Measurements from ENCODE around the gene ASAP2. TPM values are rescaled to one million over a fixed set of nuclear protein-coding genes. Genes with fewer than 3 reads are reported as not detected.
A peak's percentile ranks its signal among the peaks of the same experiment; 100 is the strongest.
"Not testable (repeated sequence)": the region's sequence is repeated elsewhere in the genome, so short reads cannot be mapped to it uniquely, and the experiment has no call there.

The ASAP2 gene
- polyA plus RNA-seq, 2 donors: 4.0 to 5.3 TPM

GRCh38 chr2:9391961-9392720 is 185.5 kb downstream of the ASAP2 start:
- Histone ChIP-seq H3K27ac (ENCODE audit: low read depth in 2 of 2, low read length in 1 of 2) (no peak overlapping the region), H3K36me3 (ENCODE audit: control insufficient read depth in 2 of 2, insufficient read depth in 2 of 2, low read length in 1 of 2) (peaks cover 0 to 16% of the 10 kb centered on the region in 2 donors), H3K4me1 (ENCODE audit: control insufficient read depth in 2 of 2, insufficient read depth in 2 of 2, low read length in 1 of 2) (no peaks in the 10 kb centered on the region), H3K27me3 (ENCODE audit: control insufficient read depth in 1 of 2, insufficient read depth in 2 of 2, low read length in 2 of 2) (no peaks in the 10 kb centered on the region), H3K4me3 (ENCODE audit: low read depth in 1 of 2, low read length in 2 of 2) (no peak overlapping the region), H3K9me3 (ENCODE audit: control insufficient read depth in 2 of 2, insufficient read depth in 1 of 2, low read depth in 1 of 2, low read length in 1 of 2) (peaks cover 0 to 3% of the 10 kb centered on the region in 2 donors)
- 87 to 88% methylated on average over 13 of the region's 13 CpGs for WGBS, 2 donors

- Histone ChIP-seq H3K4me3 (ENCODE audit: low read depth in 1 of 2, low read length in 2 of 2) (no peak overlapping the region), H3K9me3 (ENCODE audit: control insufficient read depth in 2 of 2, insufficient read depth in 1 of 2, low read depth in 1 of 2, low read length in 1 of 2) (peaks cover 0 to 2% of the 10 kb centered on the region in 2 donors), H3K27ac (ENCODE audit: low read depth in 2 of 2, low read length in 1 of 2) (peak overlapping the region; percentile 28 to 34), H3K4me1 (ENCODE audit: control insufficient read depth in 2 of 2, insufficient read depth in 2 of 2, low read length in 1 of 2) (no peaks in the 10 kb centered on the region), H3K27me3 (ENCODE audit: control insufficient read depth in 1 of 2, insufficient read depth in 2 of 2, low read length in 2 of 2) (no peaks in the 10 kb centered on the region), H3K36me3 (ENCODE audit: control insufficient read depth in 2 of 2, insufficient read depth in 2 of 2, low read length in 1 of 2) (peaks cover 0 to 16% of the 10 kb centered on the region in 2 donors)
- 74 to 80% methylated on average over 28 of the region's 28 CpGs for WGBS, 2 donors
Measured at GRCh38 chr2:9392898-9393765, 186.5 kb downstream of the ASAP2 start.

GRCh38 chr2:9394816-9395215 is 188.2 kb downstream of the ASAP2 start:
- H3K27ac ChIP-seq (ENCODE audit: low read depth in 2 of 2, low read length in 1 of 2): no peak overlapping the region
- no peaks in the 10 kb centered on the region for H3K9me3 ChIP-seq (ENCODE audit: control insufficient read depth in 2 of 2, insufficient read depth in 1 of 2, low read depth in 1 of 2, low read length in 1 of 2)
- H3K4me1 ChIP-seq (ENCODE audit: control insufficient read depth in 2 of 2, insufficient read depth in 2 of 2, low read length in 1 of 2): no peaks in the 10 kb centered on the region
- H3K36me3 ChIP-seq (ENCODE audit: control insufficient read depth in 2 of 2, insufficient read depth in 2 of 2, low read length in 1 of 2): peaks cover 0 to 10% of the 10 kb centered on the region in 2 donors
- no peak overlapping the region for H3K4me3 ChIP-seq (ENCODE audit: low read depth in 1 of 2, low read length in 2 of 2)
- no peaks in the 10 kb centered on the region for H3K27me3 ChIP-seq (ENCODE audit: control insufficient read depth in 1 of 2, insufficient read depth in 2 of 2, low read length in 2 of 2)
- WGBS, 2 donors: 94% methylated on average over 15 of the region's 15 CpGs

DNA sequence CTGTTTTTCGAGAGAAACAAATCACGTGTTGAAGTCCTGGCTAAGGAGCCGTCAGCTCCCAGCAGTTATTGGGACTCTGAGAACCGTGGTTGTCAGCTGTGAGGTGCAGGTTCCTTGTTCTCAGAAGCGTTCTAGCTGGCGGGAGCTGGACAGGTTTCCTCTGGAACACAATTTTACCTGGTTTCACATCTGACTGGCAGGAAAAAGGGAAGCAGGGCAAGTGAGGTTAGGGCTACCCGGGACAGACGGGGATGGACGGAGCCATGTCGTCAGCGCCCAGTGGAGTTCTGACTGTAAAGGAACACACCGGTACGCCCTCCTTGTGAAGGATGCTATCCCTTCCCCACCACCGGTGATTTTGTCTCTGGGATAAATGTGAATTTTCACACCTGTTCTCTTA is 190.6 kb downstream of the ASAP2 start:
- Histone ChIP-seq H3K36me3 (ENCODE audit: control insufficient read depth in 2 of 2, insufficient read depth in 2 of 2, low read length in 1 of 2) (peaks cover 0 to 6% of the 10 kb centered on the region in 2 donors), H3K27ac (ENCODE audit: low read depth in 2 of 2, low read length in 1 of 2) (no peak overlapping the region), H3K4me1 (ENCODE audit: control insufficient read depth in 2 of 2, insufficient read depth in 2 of 2, low read length in 1 of 2) (peaks cover 0 to 5% of the 10 kb centered on the region in 2 donors), H3K9me3 (ENCODE audit: control insufficient read depth in 2 of 2, insufficient read depth in 1 of 2, low read depth in 1 of 2, low read length in 1 of 2) (no peaks in the 10 kb centered on the region), H3K4me3 (ENCODE audit: low read depth in 1 of 2, low read length in 2 of 2) (no peak overlapping the region), H3K27me3 (ENCODE audit: control insufficient read depth in 1 of 2, insufficient read depth in 2 of 2, low read length in 2 of 2) (no peaks in the 10 kb centered on the region)
- WGBS, 2 donors: 93 to 95% methylated on average over 14 of the region's 14 CpGs

DNA sequence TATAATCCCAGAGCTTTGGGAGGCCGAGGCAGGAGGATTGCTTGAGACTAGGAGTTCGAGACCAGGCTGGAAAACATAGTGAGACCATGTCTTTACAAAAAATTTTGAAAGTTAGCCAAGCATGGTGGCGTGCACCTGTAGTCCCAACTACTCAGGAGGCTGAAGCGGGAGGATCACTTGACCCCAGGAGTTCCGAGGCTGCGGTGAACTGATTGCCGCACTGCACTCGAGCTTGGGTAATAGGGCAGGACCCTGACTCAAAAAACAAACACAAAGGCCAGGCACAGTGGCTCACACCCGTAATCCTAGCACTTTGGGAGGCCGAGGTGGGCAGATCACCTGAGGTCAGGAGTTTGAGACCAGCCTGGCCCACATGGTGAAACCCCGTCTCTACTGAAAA is 191.6 kb downstream of the ASAP2 start:
- H3K4me3 ChIP-seq (ENCODE audit: low read depth in 1 of 2, low read length in 2 of 2); H3K27me3 ChIP-seq (ENCODE audit: control insufficient read depth in 1 of 2, insufficient read depth in 2 of 2, low read length in 2 of 2); H3K36me3 ChIP-seq (ENCODE audit: control insufficient read depth in 2 of 2, insufficient read depth in 2 of 2, low read length in 1 of 2); H3K27ac ChIP-seq (ENCODE audit: low read depth in 2 of 2, low read length in 1 of 2); H3K9me3 ChIP-seq (ENCODE audit: control insufficient read depth in 2 of 2, insufficient read depth in 1 of 2, low read depth in 1 of 2, low read length in 1 of 2); H3K4me1 ChIP-seq (ENCODE audit: control insufficient read depth in 2 of 2, insufficient read depth in 2 of 2, low read length in 1 of 2): not testable (repeated sequence)
- 95 to 96% methylated on average over 11 of the region's 11 CpGs for WGBS, 2 donors

- H3K4me3 ChIP-seq (ENCODE audit: low read depth in 1 of 2, low read length in 2 of 2): no peak overlapping the region
- peaks cover 0 to 5% of the 10 kb centered on the region in 2 donors for H3K4me1 ChIP-seq (ENCODE audit: control insufficient read depth in 2 of 2, insufficient read depth in 2 of 2, low read length in 1 of 2)
- H3K27me3 ChIP-seq (ENCODE audit: control insufficient read depth in 1 of 2, insufficient read depth in 2 of 2, low read length in 2 of 2): no peaks in the 10 kb centered on the region
- H3K9me3 ChIP-seq (ENCODE audit: control insufficient read depth in 2 of 2, insufficient read depth in 1 of 2, low read depth in 1 of 2, low read length in 1 of 2): no peaks in the 10 kb centered on the region
- 79 to 84% methylated on average over 20 of the region's 20 CpGs for WGBS, 2 donors
- peak overlapping the region; percentile 1 to 25 for H3K27ac ChIP-seq (ENCODE audit: low read depth in 2 of 2, low read length in 1 of 2)
- peaks cover 0 to 6% of the 10 kb centered on the region in 2 donors for H3K36me3 ChIP-seq (ENCODE audit: control insufficient read depth in 2 of 2, insufficient read depth in 2 of 2, low read length in 1 of 2)
Measured at GRCh38 chr2:9398881-9399780, 192.5 kb downstream of the ASAP2 start.

DNA sequence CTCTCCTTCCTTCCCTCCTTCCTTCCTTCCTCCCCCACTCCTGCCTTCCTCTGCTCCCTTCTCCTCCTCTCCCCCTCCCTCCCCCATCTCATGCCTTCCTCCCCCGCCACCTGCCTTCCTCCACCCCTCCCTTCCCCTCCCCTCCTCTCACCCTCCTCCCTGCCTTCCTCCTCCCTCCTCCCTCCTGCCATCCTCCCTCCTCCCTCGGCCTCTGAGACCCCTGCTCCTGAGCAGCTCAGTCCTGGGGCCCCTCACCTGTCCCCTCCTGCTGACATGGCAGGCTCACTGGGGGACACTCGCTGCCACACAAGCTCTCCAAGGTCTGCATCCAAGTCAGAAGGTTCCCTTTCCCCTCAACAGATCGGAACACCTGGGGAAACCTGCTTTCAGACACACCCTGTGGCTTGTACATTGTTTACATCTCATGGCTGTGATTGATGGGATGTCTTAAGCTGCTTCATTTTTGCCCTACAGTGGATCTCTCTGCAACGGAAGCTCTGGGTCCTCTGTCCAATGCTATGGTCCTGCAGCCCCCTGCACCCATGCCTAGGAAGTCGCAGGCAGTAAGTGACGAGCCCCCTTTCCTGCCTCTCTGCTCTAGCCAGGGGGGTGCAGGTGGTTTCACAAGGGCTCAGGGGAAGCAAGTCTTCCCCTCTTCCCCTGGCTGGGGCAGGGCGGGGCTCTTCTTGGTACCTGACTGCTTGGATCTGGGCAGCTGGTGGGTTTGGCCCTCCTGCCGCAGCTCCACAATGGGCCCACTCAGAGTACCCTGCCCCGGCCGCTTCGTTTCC is 193.9 kb downstream of the ASAP2 start:
- 72 to 81% methylated on average over 11 to 12 of the region's 12 CpGs for WGBS, 2 donors
- Histone ChIP-seq H3K27me3 (ENCODE audit: control insufficient read depth in 1 of 2, insufficient read depth in 2 of 2, low read length in 2 of 2) (no peaks in the 10 kb centered on the region), H3K4me1 (ENCODE audit: control insufficient read depth in 2 of 2, insufficient read depth in 2 of 2, low read length in 1 of 2) (peaks cover 0 to 5% of the 10 kb centered on the region in 2 donors), H3K27ac (ENCODE audit: low read depth in 2 of 2, low read length in 1 of 2) (peak overlapping the region in 1 of 2 donors; percentile 77), H3K4me3 (ENCODE audit: low read depth in 1 of 2, low read length in 2 of 2) (no peak overlapping the region), H3K36me3 (ENCODE audit: control insufficient read depth in 2 of 2, insufficient read depth in 2 of 2, low read length in 1 of 2) (peaks cover 0 to 3% of the 10 kb centered on the region in 2 donors), H3K9me3 (ENCODE audit: control insufficient read depth in 2 of 2, insufficient read depth in 1 of 2, low read depth in 1 of 2, low read length in 1 of 2) (no peaks in the 10 kb centered on the region)

DNA sequence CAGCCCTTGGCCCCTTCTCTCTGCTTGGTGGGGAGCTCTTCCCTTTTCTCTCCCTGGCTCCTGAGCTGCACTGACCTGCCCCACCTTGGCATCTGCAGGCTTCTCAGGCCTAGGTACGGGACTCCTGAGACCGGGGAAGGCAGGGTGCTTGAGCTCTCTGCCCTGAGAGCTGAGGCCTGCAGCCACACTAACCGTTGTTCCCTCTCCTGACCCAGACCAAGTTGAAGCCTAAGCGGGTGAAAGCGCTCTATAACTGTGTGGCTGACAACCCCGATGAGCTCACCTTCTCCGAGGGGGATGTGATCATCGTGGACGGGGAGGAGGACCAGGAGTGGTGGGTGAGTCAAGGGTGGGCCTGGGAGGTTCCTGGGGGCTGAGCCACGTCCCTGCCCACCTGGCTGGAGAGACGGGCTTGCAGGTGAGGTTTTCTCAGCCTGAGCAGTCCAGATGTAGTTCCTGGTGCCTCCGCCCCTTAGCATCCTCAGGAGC is 194.5 kb downstream of the ASAP2 start:
- Histone ChIP-seq H3K4me3 (ENCODE audit: low read depth in 1 of 2, low read length in 2 of 2) (no peak overlapping the region), H3K27ac (ENCODE audit: low read depth in 2 of 2, low read length in 1 of 2) (no peak overlapping the region), H3K36me3 (ENCODE audit: control insufficient read depth in 2 of 2, insufficient read depth in 2 of 2, low read length in 1 of 2) (peaks cover 0 to 5% of the 10 kb centered on the region in 2 donors), H3K4me1 (ENCODE audit: control insufficient read depth in 2 of 2, insufficient read depth in 2 of 2, low read length in 1 of 2) (peaks cover 0 to 5% of the 10 kb centered on the region in 2 donors), H3K9me3 (ENCODE audit: control insufficient read depth in 2 of 2, insufficient read depth in 1 of 2, low read depth in 1 of 2, low read length in 1 of 2) (no peaks in the 10 kb centered on the region), H3K27me3 (ENCODE audit: control insufficient read depth in 1 of 2, insufficient read depth in 2 of 2, low read length in 2 of 2) (no peaks in the 10 kb centered on the region)
- 91 to 92% methylated on average over 12 of the region's 12 CpGs for WGBS, 2 donors
